Measurements from ENCODE around the gene TOP1. TPM values are rescaled to one million over a fixed set of nuclear protein-coding genes. Genes with fewer than 3 reads are reported as not detected.

TOP1 gene
- total and polyA plus RNA-seq, 9 of the 15 experiments (the other 6 are each of a cell fraction or from before 2014, with no cell fraction given) = 26.4 to 127 (median 39.6) TPM

GRCh38 chr20:41006936-41007474 is 21.6 kb upstream of the TOP1 start:
- Histone ChIP-seq H3K27ac (ENCODE audit: extremely low read depth, low read depth, low read length) (no peak overlapping the region), H2AFZ (ENCODE audit: low read depth, low read length) (no peak overlapping the region), H3K9me3 (replicated peaks; ENCODE audit: control insufficient read depth, insufficient read depth, low read depth, low read length) (0 out of 2 replicates have a peak, but pooled peaks cover 2% of the 10 kb centered on the region), H3K79me2 (ENCODE audit: control insufficient read depth, insufficient read depth, low read length) (no peaks in the 10 kb centered on the region), H3K4me1 (replicated peaks in 1 of 2; ENCODE audit: control insufficient read depth in 2 of 2, insufficient read depth in 2 of 2, low read length in 2 of 2) (peaks cover 38 to 60% of the 10 kb centered on the region in 2 experiments), H3K27me3 (ENCODE audit: control insufficient read depth in 2 of 2, insufficient read depth in 2 of 2, low read length in 2 of 2) (no peaks in the 10 kb centered on the region), H3K9ac (ENCODE audit: insufficient read depth in 1 of 2, low read depth in 2 of 2, low read length in 2 of 2) (no peak overlapping the region), H3K9me1 (ENCODE audit: control insufficient read depth, insufficient read depth, low read length) (no peaks in the 10 kb centered on the region), H4K20me1 (replicated peaks; ENCODE audit: control insufficient read depth, insufficient read depth, low read length) (no peaks in the 10 kb centered on the region), H3K4me3 (no peak overlapping the region), H3K36me3 (ENCODE audit: control insufficient read depth, insufficient read depth, low read length) (no peaks in the 10 kb centered on the region), H3K4me2 (ENCODE audit: insufficient read depth, low read length) (no peak overlapping the region)
- intact Hi-C loops (cut with micrococcal nuclease) (no loop called here), in situ Hi-C loops (cut with MboI) (no loop called here)
- TF ChIP-seq CGGBP1 (CRISPR knock-in tag; IDR thresholded peaks at IDR 0.05) (no peak), AFF1 (IDR thresholded peaks at IDR 0.05; ENCODE audit: low read depth in 1 of 2, partially characterized antibody in 2 of 2) (no peak), RUNX1 (IDR thresholded peaks at IDR 0.05; ENCODE audit: low read depth) (no peak), LARP7 (IDR thresholded peaks at IDR 0.05) (no peak), ZNF75A (CRISPR knock-in tag; IDR thresholded peaks at IDR 0.05) (no peak), ZNF143 (CRISPR knock-in tag; IDR thresholded peaks at IDR 0.05) (no peak), ZBTB33 (CRISPR knock-in tag; IDR thresholded peaks at IDR 0.05) (no peak), CREM (IDR thresholded peaks at IDR 0.05; ENCODE audit: low read depth) (no peak), TCF3 (CRISPR knock-in tag; IDR thresholded peaks at IDR 0.05) (no peak), NONO (IDR thresholded peaks at IDR 0.05; ENCODE audit: low read depth in 2 of 2, low read length in 1 of 2) (no peak), ZNF124 (CRISPR knock-in tag; IDR thresholded peaks at IDR 0.05) (no peak), ZNF134 (CRISPR knock-in tag; conservative IDR thresholded peaks at IDR 0.05) (no peak)
- no TSS peak for BruUV-seq (replicated peaks)
- ATAC-seq (no peak), FAIRE-seq (no peak), DNase-seq (ENCODE audit: extremely low read depth in 1 of 4, low spot score in 3 of 4) (no peak)
- POLR2A ChIA-PET = interaction anchor here (0.6 to 1.0 kb wide), 3 partner anchors 14 to 109 kb away, joined by 3 to 4 read pairs (median 3); partner anchors contain the start of gene TOP1
- WGBS (ENCODE audit: insufficient coverage, low coverage, missing lambda C conversion rate) = 65% methylated on average over 2 of the region's 2 CpGs
- CTCF ChIA-PET (ENCODE audit: low intra/inter-chr PET ratio) = no interaction called here
